Tongue (tissue), 2 donors: ENCODE results near the gene CHN2. TPM values are rescaled to one million over a fixed set of nuclear protein-coding genes. Genes with fewer than 3 reads are reported as not detected.
A peak's percentile ranks its signal among the peaks of the same experiment; 100 is the strongest.

Experiments used
- DNase-seq: peaks from one replicate; pipeline ENCODE4 v3.0.0-alpha.2; 2015
- total RNA-seq: library from RNA; depleted of rRNA; stranded (reverse); fragments of >200 nt; gene quantifications from one replicate; pipeline ENCODE4 v1.2.3, GENCODE V29; 2014

CHN2 gene
- 7.6 TPM for total RNA-seq

- peak; percentile 76 for DNase-seq
Measured at GRCh38 chr7:29194594-29195427, at the start of gene CHN2. TSS of gene CHN2 (plus strand) at chr7:29194775.

- DNase-seq, result no peak
Measured at GRCh38 chr7:29145553-29146056, 49.0 kb upstream of the CHN2 start.

GRCh38 chr7:29146057-29146706, 48.4 kb upstream of the CHN2 start, which contains the start of gene CPVL:
TSS of gene CPVL (minus strand) at chr7:29146537. CDS start at chr7:29121061, 25,476 bp downstream.
- DNase-seq, result peak; percentile 65

- peak; percentile 76 for DNase-seq
Measured at GRCh38 chr7:29146888-29147609, 47.5 kb upstream of the CHN2 start.

GRCh38 chr7:29147821-29148220, 46.8 kb upstream of the CHN2 start:
- DNase-seq, result peak; percentile 20

- no peak for DNase-seq
Measured at GRCh38 chr7:29149036-29149435, 45.5 kb upstream of the CHN2 start.

GRCh38 chr7:29150856-29151255, 43.7 kb upstream of the CHN2 start:
- no peak for DNase-seq

- no peak for DNase-seq
Measured at GRCh38 chr7:29154076-29154475, 40.5 kb upstream of the CHN2 start.

- DNase-seq, result no peak
Measured at GRCh38 chr7:29156907-29157452, 37.6 kb upstream of the CHN2 start.

GRCh38 chr7:29158795-29159423, 35.7 kb upstream of the CHN2 start:
- DNase-seq, result no peak

GRCh38 chr7:29160080-29160479, 34.5 kb upstream of the CHN2 start:
- no peak for DNase-seq

- no peak for DNase-seq
Measured at GRCh38 chr7:29161231-29161630, 33.3 kb upstream of the CHN2 start.

GRCh38 chr7:29162577-29162976, 32.0 kb upstream of the CHN2 start:
- DNase-seq, result no peak

- no peak for DNase-seq
Measured at GRCh38 chr7:29163854-29164253, 30.7 kb upstream of the CHN2 start.

- no peak for DNase-seq
Measured at GRCh38 chr7:29167721-29168120, 26.9 kb upstream of the CHN2 start.

- no peak for DNase-seq
Measured at GRCh38 chr7:29170781-29171180, 23.8 kb upstream of the CHN2 start.

GRCh38 chr7:29173458-29173857, 21.1 kb upstream of the CHN2 start:
- no peak for DNase-seq

- peak; percentile 10 for DNase-seq
Measured at GRCh38 chr7:29177963-29178600, 16.5 kb upstream of the CHN2 start.

GRCh38 chr7:29179115-29179514, 15.5 kb upstream of the CHN2 start:
- DNase-seq, result no peak

GRCh38 chr7:29184599-29184998, 10.0 kb upstream of the CHN2 start:
- no peak for DNase-seq

- DNase-seq, result no peak
Measured at GRCh38 chr7:29185613-29186012, 9.0 kb upstream of the CHN2 start.
